K562 (cell line): ENCODE results near the gene HSD11B1L. TPM values are rescaled to one million over a fixed set of nuclear protein-coding genes. Genes with fewer than 3 reads are reported as not detected.

Experiments
- BMI1 ChIP-seq: fragments of 150-350 bp; IDR thresholded peaks from 2 replicates; pipeline ENCODE4 v1.6.1; 2014; ENCODE audit warnings: low read length
- CEBPB ChIP-seq: fragments of 450-650 bp; IDR thresholded peaks from 2 replicates; pipeline ENCODE4 v1.6.1; 2016; ENCODE audit warnings: missing genetic modification characterization, missing compliant biosample characterization
- HDAC8 ChIP-seq: fragments of 450-650 bp; IDR thresholded peaks from 2 replicates; pipeline ENCODE4 v1.6.1; 2016; ENCODE audit warnings: mild to moderate bottlenecking, missing genetic modification characterization, moderate library complexity, missing compliant biosample characterization
- KLF13 ChIP-seq: fragments of 450-650 bp; IDR thresholded peaks from 2 replicates; pipeline ENCODE4 v1.6.1; 2016; ENCODE audit warnings: missing genetic modification characterization, low read depth, mild to moderate bottlenecking, missing compliant biosample characterization, moderate library complexity, borderline replicate concordance
- LCOR ChIP-seq: sonication (generic); formaldehyde crosslinking; IDR thresholded peaks from 2 replicates; pipeline ENCODE4 v1.8.0; 2022; ENCODE audit warnings: mild to moderate bottlenecking, missing genetic modification reagents
- NR2C2 ChIP-seq, 2 experiments: fragments of 200-800 bp in 1 of 2; sonication (Bioruptor generic) in 1 of 2; sonication (generic) in 1 of 2; formaldehyde crosslinking in 1 of 2; IDR thresholded peaks; 2 replicates each; pipeline versions ENCODE4 v1.6.1 to v1.8.0; 2016 to 2022; ENCODE audit warnings: mild to moderate bottlenecking in 1 of 2, missing compliant biosample characterization in 1 of 2, missing genetic modification characterization in 1 of 2, missing genetic modification reagents in 1 of 2
- RBM15 ChIP-seq: fragments of 200-400 bp; formaldehyde crosslinking; IDR thresholded peaks from 2 replicates; pipeline ENCODE4 v1.6.1; 2018; ENCODE audit warnings: mild to moderate bottlenecking, low read length, moderate library complexity; ENCODE audit not compliant: insufficient read depth
- SREBF1 ChIP-seq: fragments of 150-350 bp; IDR thresholded peaks from 2 replicates; pipeline ENCODE4 v1.6.1; 2014; ENCODE audit warnings: antibody characterized with exemption, low read depth, low read length, borderline replicate concordance
- ZNF431 ChIP-seq: sonication (generic); formaldehyde crosslinking; IDR thresholded peaks from 2 replicates; pipeline ENCODE4 v1.8.0; 2022; ENCODE audit warnings: mild to moderate bottlenecking, missing genetic modification reagents
- ZNF699 ChIP-seq: fragments of 250-450 bp; sonication (Bioruptor Pico); IDR thresholded peaks from 2 replicates; pipeline ENCODE4 v1.8.0; 2021; ENCODE audit warnings: mild to moderate bottlenecking, moderate library complexity; ENCODE audit not compliant: insufficient replicate concordance
- polyA plus RNA-seq, 8 experiments: library from polyadenylated mRNA; depleted of rRNA in 4 of 8; stranded (reverse) in 5 of 8; unstranded in 3 of 8; fragments of >200 nt; fragmentation: Nextera tagmentation in 2 of 8; fragmentation: Illumina TruSeq in 1 of 8; extraction: Ambion mirVana in 2 of 8; extraction: Trizol in 1 of 8; gene quantifications; 2 replicates each; pipeline versions ENCODE4 v1.2.1 to v1.2.3, GENCODE V29; 2011 to 2014; ENCODE audit warnings: inconsistent platforms in 1 of 8, missing spikeins in 1 of 8
- total RNA-seq, 7 experiments: library from RNA; depleted of rRNA in 6 of 7; stranded (reverse); fragments of >200 nt in 6 of 7; fragmentation: Illumina TruSeq in 2 of 7; extraction: Trizol in 2 of 7; gene quantifications; 2 replicates each; pipeline versions ENCODE4 v1.2.1 to v1.2.3, GENCODE V29; 2011 to 2021; ENCODE audit warnings: low replicate concordance in 1 of 7
- TF ChIP-seq, protein P1 (sequence below): fragments of 450-650 bp; IDR thresholded peaks from 2 replicates; pipeline ENCODE4 v1.6.1; 2017; ENCODE audit warnings: antibody characterized with exemption
- TF ChIP-seq, protein P2 (sequence below): fragments of 450-650 bp; formaldehyde crosslinking; IDR thresholded peaks from 2 replicates; pipeline ENCODE4 v1.4.0; 2020; ENCODE audit warnings: mild to moderate bottlenecking, moderate library complexity
- TF ChIP-seq, protein P3 (sequence below), 2 experiments: fragments of 450-650 bp; IDR thresholded peaks; 2 replicates each; pipeline ENCODE4 v1.6.1; 2016
- TF ChIP-seq, protein P4 (sequence below): sonication (generic); formaldehyde crosslinking; IDR thresholded peaks from 2 replicates; pipeline ENCODE4 v1.8.0; 2023; ENCODE audit warnings: missing genetic modification reagents, mild to moderate bottlenecking, borderline replicate concordance

HSD11B1L gene
- total and polyA plus RNA-seq, 9 of the 15 experiments (the other 6 are each of a cell fraction or from before 2014, with no cell fraction given): 0.31 to 7.7 (median 2.3) TPM

GRCh38 chr19:5690125-5690954 is 9.5 kb downstream of the HSD11B1L start, which contains the start of gene RPL36 (continued):
- TF ChIP-seq, protein P1, sequence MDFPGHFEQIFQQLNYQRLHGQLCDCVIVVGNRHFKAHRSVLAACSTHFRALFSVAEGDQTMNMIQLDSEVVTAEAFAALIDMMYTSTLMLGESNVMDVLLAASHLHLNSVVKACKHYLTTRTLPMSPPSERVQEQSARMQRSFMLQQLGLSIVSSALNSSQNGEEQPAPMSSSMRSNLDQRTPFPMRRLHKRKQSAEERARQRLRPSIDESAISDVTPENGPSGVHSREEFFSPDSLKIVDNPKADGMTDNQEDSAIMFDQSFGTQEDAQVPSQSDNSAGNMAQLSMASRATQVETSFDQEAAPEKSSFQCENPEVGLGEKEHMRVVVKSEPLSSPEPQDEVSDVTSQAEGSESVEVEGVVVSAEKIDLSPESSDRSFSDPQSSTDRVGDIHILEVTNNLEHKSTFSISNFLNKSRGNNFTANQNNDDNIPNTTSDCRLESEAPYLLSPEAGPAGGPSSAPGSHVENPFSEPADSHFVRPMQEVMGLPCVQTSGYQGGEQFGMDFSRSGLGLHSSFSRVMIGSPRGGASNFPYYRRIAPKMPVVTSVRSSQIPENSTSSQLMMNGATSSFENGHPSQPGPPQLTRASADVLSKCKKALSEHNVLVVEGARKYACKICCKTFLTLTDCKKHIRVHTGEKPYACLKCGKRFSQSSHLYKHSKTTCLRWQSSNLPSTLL: no peak; the same call in 1 of the 2 replicates
- TF ChIP-seq BMI1: no peak
- TF ChIP-seq, protein P2, sequence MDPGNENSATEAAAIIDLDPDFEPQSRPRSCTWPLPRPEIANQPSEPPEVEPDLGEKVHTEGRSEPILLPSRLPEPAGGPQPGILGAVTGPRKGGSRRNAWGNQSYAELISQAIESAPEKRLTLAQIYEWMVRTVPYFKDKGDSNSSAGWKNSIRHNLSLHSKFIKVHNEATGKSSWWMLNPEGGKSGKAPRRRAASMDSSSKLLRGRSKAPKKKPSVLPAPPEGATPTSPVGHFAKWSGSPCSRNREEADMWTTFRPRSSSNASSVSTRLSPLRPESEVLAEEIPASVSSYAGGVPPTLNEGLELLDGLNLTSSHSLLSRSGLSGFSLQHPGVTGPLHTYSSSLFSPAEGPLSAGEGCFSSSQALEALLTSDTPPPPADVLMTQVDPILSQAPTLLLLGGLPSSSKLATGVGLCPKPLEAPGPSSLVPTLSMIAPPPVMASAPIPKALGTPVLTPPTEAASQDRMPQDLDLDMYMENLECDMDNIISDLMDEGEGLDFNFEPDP (CRISPR knock-in tag): peak; percentile 79; the same call in 1 of the 2 replicates
- TF ChIP-seq, protein P3, sequence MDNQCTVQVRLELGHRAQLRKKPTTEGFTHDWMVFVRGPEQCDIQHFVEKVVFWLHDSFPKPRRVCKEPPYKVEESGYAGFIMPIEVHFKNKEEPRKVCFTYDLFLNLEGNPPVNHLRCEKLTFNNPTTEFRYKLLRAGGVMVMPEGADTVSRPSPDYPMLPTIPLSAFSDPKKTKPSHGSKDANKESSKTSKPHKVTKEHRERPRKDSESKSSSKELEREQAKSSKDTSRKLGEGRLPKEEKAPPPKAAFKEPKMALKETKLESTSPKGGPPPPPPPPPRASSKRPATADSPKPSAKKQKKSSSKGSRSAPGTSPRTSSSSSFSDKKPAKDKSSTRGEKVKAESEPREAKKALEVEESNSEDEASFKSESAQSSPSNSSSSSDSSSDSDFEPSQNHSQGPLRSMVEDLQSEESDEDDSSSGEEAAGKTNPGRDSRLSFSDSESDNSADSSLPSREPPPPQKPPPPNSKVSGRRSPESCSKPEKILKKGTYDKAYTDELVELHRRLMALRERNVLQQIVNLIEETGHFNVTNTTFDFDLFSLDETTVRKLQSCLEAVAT (IDR thresholded peaks at IDR 0.05): peak; percentile 49 to 76; a peak in 3 of 4 replicates
- peak; percentile 79 for TF ChIP-seq LCOR (CRISPR knock-in tag)
- no peak; the same call in 1 of the 2 replicates for TF ChIP-seq ZNF431 (CRISPR knock-in tag)
- no peak; the same call in 1 of the 2 replicates for TF ChIP-seq HDAC8 (tag)
- no peak for TF ChIP-seq ZNF699
- no peak for TF ChIP-seq CEBPB (tag)
- no peak for TF ChIP-seq SREBF1
- TF ChIP-seq KLF13 (tag): peak; percentile 15; the same call in 1 of the 2 replicates
- TF ChIP-seq, protein P4, sequence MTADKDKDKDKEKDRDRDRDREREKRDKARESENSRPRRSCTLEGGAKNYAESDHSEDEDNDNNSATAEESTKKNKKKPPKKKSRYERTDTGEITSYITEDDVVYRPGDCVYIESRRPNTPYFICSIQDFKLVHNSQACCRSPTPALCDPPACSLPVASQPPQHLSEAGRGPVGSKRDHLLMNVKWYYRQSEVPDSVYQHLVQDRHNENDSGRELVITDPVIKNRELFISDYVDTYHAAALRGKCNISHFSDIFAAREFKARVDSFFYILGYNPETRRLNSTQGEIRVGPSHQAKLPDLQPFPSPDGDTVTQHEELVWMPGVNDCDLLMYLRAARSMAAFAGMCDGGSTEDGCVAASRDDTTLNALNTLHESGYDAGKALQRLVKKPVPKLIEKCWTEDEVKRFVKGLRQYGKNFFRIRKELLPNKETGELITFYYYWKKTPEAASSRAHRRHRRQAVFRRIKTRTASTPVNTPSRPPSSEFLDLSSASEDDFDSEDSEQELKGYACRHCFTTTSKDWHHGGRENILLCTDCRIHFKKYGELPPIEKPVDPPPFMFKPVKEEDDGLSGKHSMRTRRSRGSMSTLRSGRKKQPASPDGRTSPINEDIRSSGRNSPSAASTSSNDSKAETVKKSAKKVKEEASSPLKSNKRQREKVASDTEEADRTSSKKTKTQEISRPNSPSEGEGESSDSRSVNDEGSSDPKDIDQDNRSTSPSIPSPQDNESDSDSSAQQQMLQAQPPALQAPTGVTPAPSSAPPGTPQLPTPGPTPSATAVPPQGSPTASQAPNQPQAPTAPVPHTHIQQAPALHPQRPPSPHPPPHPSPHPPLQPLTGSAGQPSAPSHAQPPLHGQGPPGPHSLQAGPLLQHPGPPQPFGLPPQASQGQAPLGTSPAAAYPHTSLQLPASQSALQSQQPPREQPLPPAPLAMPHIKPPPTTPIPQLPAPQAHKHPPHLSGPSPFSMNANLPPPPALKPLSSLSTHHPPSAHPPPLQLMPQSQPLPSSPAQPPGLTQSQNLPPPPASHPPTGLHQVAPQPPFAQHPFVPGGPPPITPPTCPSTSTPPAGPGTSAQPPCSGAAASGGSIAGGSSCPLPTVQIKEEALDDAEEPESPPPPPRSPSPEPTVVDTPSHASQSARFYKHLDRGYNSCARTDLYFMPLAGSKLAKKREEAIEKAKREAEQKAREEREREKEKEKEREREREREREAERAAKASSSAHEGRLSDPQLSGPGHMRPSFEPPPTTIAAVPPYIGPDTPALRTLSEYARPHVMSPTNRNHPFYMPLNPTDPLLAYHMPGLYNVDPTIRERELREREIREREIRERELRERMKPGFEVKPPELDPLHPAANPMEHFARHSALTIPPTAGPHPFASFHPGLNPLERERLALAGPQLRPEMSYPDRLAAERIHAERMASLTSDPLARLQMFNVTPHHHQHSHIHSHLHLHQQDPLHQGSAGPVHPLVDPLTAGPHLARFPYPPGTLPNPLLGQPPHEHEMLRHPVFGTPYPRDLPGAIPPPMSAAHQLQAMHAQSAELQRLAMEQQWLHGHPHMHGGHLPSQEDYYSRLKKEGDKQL (CRISPR knock-in tag): no peak
- peak; percentile 87 for TF ChIP-seq NR2C2 (CRISPR knock-in tag; IDR thresholded peaks at IDR 0.05)
- TF ChIP-seq NR2C2 (tag; IDR thresholded peaks at IDR 0.05): peak; percentile 51; the same call in 1 of the 2 replicates
- TF ChIP-seq RBM15: no peak
